B cell (primary cell): ENCODE results near the gene SH3BGRL3. TPM values are rescaled to one million over a fixed set of nuclear protein-coding genes. Genes with fewer than 3 reads are reported as not detected.

Experiments
- ATAC-seq: fragments of 200-7000 bp; cut with Tn5 transposase; one replicate; pipeline ENCODE4 v1.10.0; 2021; ENCODE audit warnings: low read depth, mild to moderate bottlenecking, moderate number of reproducible peaks, moderate library complexity
- CTCF ChIA-PET: fragments of 350-600 bp; sonication (Branson Sonifier 250); formaldehyde crosslinking; loops from one replicate; lab custom pipeline; 2021; ENCODE audit warnings: antibody characterized with exemption, inconsistent platforms; lab: Charles Lee
- POLR2A ChIA-PET: fragments of 350-600 bp; sonication (Branson Sonifier 250); formaldehyde crosslinking; loops from one replicate; lab custom pipeline; 2021; ENCODE audit warnings: antibody characterized with exemption; lab: Charles Lee
- DNase-seq: peaks from one replicate; pipeline ENCODE4 v3.0.0; 2013
- H2AFZ ChIP-seq: 2 replicates; pipeline ENCODE4 v1.6.1; 2012; ENCODE audit warnings: mild to moderate bottlenecking, low read depth, low read length; ENCODE audit not compliant: insufficient read depth, poor library complexity, severe bottlenecking
- H3K27ac ChIP-seq, 2 donors: 1 replicate in 1 of 2; 2 replicates in 1 of 2; pipeline ENCODE4 v1.5.1; 2012 to 2013; ENCODE audit warnings: low read length in 2 of 2, mild to moderate bottlenecking in 2 of 2, moderate library complexity in 1 of 2
- H3K27me3 ChIP-seq, 4 experiments: fragments of 200-600 bp in 1 of 4; sonication (generic) in 1 of 4; replicated peaks in 1 of 4; 1 replicate in 2 of 4; 2 replicates in 2 of 4; pipeline versions ENCODE4 v1.6.1 to v1.7.0; 2013 to 2016; ENCODE audit warnings: low read length in 3 of 4, mild to moderate bottlenecking in 2 of 4, mixed read lengths in 1 of 4, moderate library complexity in 1 of 4; ENCODE audit not compliant: insufficient read depth in 4 of 4, control insufficient read depth in 3 of 4; ENCODE audit errors: control extremely low read depth in 1 of 4
- H3K36me3 ChIP-seq, 2 experiments: replicated peaks in 1 of 2; 1 replicate in 1 of 2; 2 replicates in 1 of 2; pipeline versions ENCODE4 v1.6.1 to v1.7.1; 2013; ENCODE audit warnings: low read length in 1 of 2; ENCODE audit not compliant: insufficient read depth in 2 of 2, control insufficient read depth in 1 of 2; ENCODE audit errors: control extremely low read depth in 1 of 2, extremely low read depth in 1 of 2
- H3K4me1 ChIP-seq, 2 donors: fragments of 200-600 bp in 1 of 2; sonication (generic) in 1 of 2; 1 replicate in 1 of 2; 2 replicates in 1 of 2; pipeline versions ENCODE4 v1.5.1 to v1.6.1; 2013 to 2017; ENCODE audit warnings: low read length in 2 of 2; ENCODE audit not compliant: control insufficient read depth in 2 of 2, insufficient read depth in 2 of 2
- H3K4me2 ChIP-seq: replicated peaks from 2 replicates; pipeline ENCODE3; 2012; ENCODE audit warnings: mild to moderate bottlenecking, low read depth, low read length; ENCODE audit not compliant: poor library complexity, severe bottlenecking
- H3K4me3 ChIP-seq, 5 experiments: fragments of 200-600 bp in 1 of 5; sonication (generic) in 1 of 5; 1 replicate in 3 of 5; 2 replicates in 2 of 5; pipeline versions ENCODE4 v1.5.1 to v1.7.0; 2011 to 2016; ENCODE audit warnings: low read length in 4 of 5, mild to moderate bottlenecking in 4 of 5, low read depth in 2 of 5, control low read depth in 1 of 5, moderate library complexity in 1 of 5; ENCODE audit not compliant: insufficient read depth in 1 of 5; ENCODE audit errors: control extremely low read depth in 1 of 5, extremely low read depth in 1 of 5
- H3K79me2 ChIP-seq: fragments of 200-600 bp; sonication (generic); one replicate; pipeline ENCODE4 v1.6.0; 2016; ENCODE audit warnings: low read length; ENCODE audit not compliant: control insufficient read depth, insufficient read depth
- H3K9ac ChIP-seq: fragments of 200-600 bp; sonication (generic); 2 replicates; pipeline ENCODE4 v1.6.1; 2017; ENCODE audit warnings: mild to moderate bottlenecking, low read length, moderate library complexity
- H3K9me3 ChIP-seq, 3 donors: one replicate each; pipeline versions ENCODE4 v1.6.1 to v1.7.1; 2013; ENCODE audit warnings: low read length in 2 of 3; ENCODE audit not compliant: control insufficient read depth in 2 of 3, insufficient read depth in 1 of 3; ENCODE audit errors: control extremely low read depth in 1 of 3
- H4K20me1 ChIP-seq: 2 replicates; pipeline ENCODE4 v1.6.0; 2012; ENCODE audit warnings: mild to moderate bottlenecking, low read length; ENCODE audit not compliant: insufficient read depth, control insufficient read depth, poor library complexity, severe bottlenecking
- H3K27ac Mint-ChIP-seq: one replicate; pipeline ENCODE4 v1.8.0; 2021; ENCODE audit warnings: mixed read lengths
- H3K27me3 Mint-ChIP-seq: one replicate; pipeline ENCODE4 v1.8.0; 2021; ENCODE audit warnings: mixed read lengths
- H3K4me1 Mint-ChIP-seq: one replicate; pipeline ENCODE4 v1.8.0; 2021; ENCODE audit warnings: mixed read lengths
- H3K4me3 Mint-ChIP-seq: one replicate; pipeline ENCODE4 v1.8.0; 2021; ENCODE audit warnings: mixed read lengths
- H3K9me3 Mint-ChIP-seq: one replicate; pipeline ENCODE4 v1.8.0; 2022; ENCODE audit warnings: mixed read lengths; ENCODE audit not compliant: insufficient read depth
- CTCF ChIP-seq: fragments of 200-600 bp; IDR thresholded peaks from one replicate; pipeline ENCODE4 v1.8.0; 2022; ENCODE audit warnings: antibody characterized with exemption, mild to moderate bottlenecking
- EZH2 ChIP-seq: IDR thresholded peaks from 2 replicates; pipeline ENCODE4 v1.6.1; 2012; ENCODE audit warnings: borderline replicate concordance, low read depth, mild to moderate bottlenecking, moderate library complexity, low read length; ENCODE audit not compliant: insufficient read depth, poor library complexity, severe bottlenecking
- WGBS: methylation state at CpG from one replicate; pipeline ENCODE4 v1.1.5; 2013; ENCODE audit warnings: missing lambda C conversion rate; ENCODE audit not compliant: insufficient coverage; 5-methylcytosine and 5-hydroxymethylcytosine counted together
- intact Hi-C: fragments of 100-400 bp; cut with micrococcal nuclease; formaldehyde crosslinking; loops from one replicate; pipeline ENCODE4 v1.10.0; 2022
- polyA plus RNA-seq: library from polyadenylated mRNA; depleted of rRNA; stranded (reverse); fragments of >200 nt; gene quantifications from 2 replicates; pipeline ENCODE4 v1.2.3, GENCODE V29; 2012
- total RNA-seq, 2 donors: library from RNA; stranded (reverse); fragments of 120-200 nt in 1 of 2; gene quantifications; 1 replicate in 1 of 2; 2 replicates in 1 of 2; pipeline versions ENCODE4 v1.2.3 to v1.2.4, GENCODE V29; 2013 to 2022

Gene SH3BGRL3
- total and polyA plus RNA-seq, 2 donors (not counting 1 experiment from before 2014, with no cell fraction given) = 150 to 232 TPM

GRCh38 chr1:26234644-26235370 is 45.1 kb upstream of the SH3BGRL3 start:
- H3K9me3 Mint-ChIP-seq = no peaks in the 10 kb centered on the region
- Histone ChIP-seq H4K20me1 (no peaks in the 10 kb centered on the region), H3K27ac (peak overlapping the region; percentile 59 to 86), H2AFZ (peak overlapping the region; percentile 99), H3K4me3 (peak overlapping the region; percentile 62 to 93 (median 81)), H3K9me3 (no peaks in the 10 kb centered on the region), H3K4me1 (peaks cover 11 to 16% of the 10 kb centered on the region in 2 donors), H3K79me2 (peaks cover 38% of the 10 kb centered on the region), H3K27me3 (no peaks in the 10 kb centered on the region), H3K9ac (peak overlapping the region; percentile 84), H3K36me3 (no peaks in the 10 kb centered on the region), H3K4me2 (peak overlapping the region; percentile 94)
- WGBS = 2% methylated on average over 23 of the region's 30 CpGs
- intact Hi-C loops = loop anchor here (1.0 to 5.0 kb wide), 9 partner anchors 40 to 197 kb away; partner anchors contain the start of genes DHDDS, PDIK1L and ZNF593
- POLR2A ChIA-PET = interaction anchor here (0.6 to 2.9 kb wide), 7 partner anchors 16 to 87 kb away, joined by 3 to 17 read pairs (median 5); partner anchors contain the start of genes CD52 and ZNF593
- H3K4me3 Mint-ChIP-seq = peak overlapping the region; percentile 97
- CTCF ChIA-PET = interaction anchor here (0.6 to 5.8 kb wide), 28 partner anchors 10 to 202 kb away, joined by 3 to 43 read pairs (median 5); partner anchors contain the start of genes CD52, DHDDS, SH3BGRL3 and ZNF593
- no peak for TF ChIP-seq EZH2
- no peak for TF ChIP-seq CTCF
- ATAC-seq (no peak), DNase-seq (peak; percentile 62)
- peak overlapping the region; percentile 95 for H3K27ac Mint-ChIP-seq
- H3K4me1 Mint-ChIP-seq = peaks cover 27% of the 10 kb centered on the region
- no peaks in the 10 kb centered on the region for H3K27me3 Mint-ChIP-seq
